Duodenal mucosa (tissue), 2 donors: ENCODE data around the gene LRRC2.
"Not testable (repeated sequence)": the region's sequence is repeated elsewhere in the genome, so short reads cannot be mapped to it uniquely, and the experiment has no call there.

Experiments
- H3K27ac ChIP-seq: one replicate; pipeline ENCODE4 v1.7.0; 2013; ENCODE audit warnings: low read depth, low read length
- H3K27me3 ChIP-seq, 2 donors: one replicate each; pipeline ENCODE4 v1.7.0; 2013; ENCODE audit warnings: low read length in 2 of 2, control low read depth in 1 of 2; ENCODE audit not compliant: insufficient read depth in 2 of 2, control insufficient read depth in 1 of 2
- H3K36me3 ChIP-seq, 2 donors: one replicate each; pipeline ENCODE4 v1.7.0; 2013; ENCODE audit warnings: low read length in 2 of 2, control low read depth in 1 of 2; ENCODE audit not compliant: insufficient read depth in 2 of 2, control insufficient read depth in 1 of 2
- H3K4me1 ChIP-seq, 2 donors: one replicate each; pipeline ENCODE4 v1.7.0; 2013; ENCODE audit warnings: low read length in 2 of 2, control low read depth in 1 of 2; ENCODE audit not compliant: insufficient read depth in 2 of 2, control insufficient read depth in 1 of 2
- H3K4me3 ChIP-seq, 2 donors: one replicate each; pipeline ENCODE4 v1.7.0; 2013; ENCODE audit warnings: low read length in 2 of 2, low read depth in 1 of 2
- H3K9ac ChIP-seq, 2 donors: one replicate each; pipeline ENCODE4 v1.7.0; 2013; ENCODE audit warnings: low read length in 2 of 2, low read depth in 1 of 2
- H3K9me3 ChIP-seq, 2 donors: one replicate each; pipeline ENCODE4 v1.7.0; 2013; ENCODE audit warnings: low read length in 2 of 2, control low read depth in 1 of 2; ENCODE audit not compliant: control insufficient read depth in 1 of 2

LRRC2 gene

GRCh38 chr3:46544771-46545503 is 21.2 kb downstream of the LRRC2 start:
- Histone ChIP-seq H3K9ac (no peak overlapping the region), H3K36me3 (no peaks in the 10 kb centered on the region), H3K27me3 (no peaks in the 10 kb centered on the region), H3K4me1 (peaks cover under 1% of the 10 kb centered on the region in 2 donors), H3K9me3 (no peaks in the 10 kb centered on the region), H3K4me3 (no peak overlapping the region), H3K27ac (no peak overlapping the region)

- no peak overlapping the region for H3K9ac ChIP-seq
- no peaks in the 10 kb centered on the region for H3K27me3 ChIP-seq
- peaks cover 7 to 14% of the 10 kb centered on the region in 2 donors for H3K4me1 ChIP-seq
- no peaks in the 10 kb centered on the region for H3K9me3 ChIP-seq
- H3K4me3 ChIP-seq, result no peak overlapping the region
- H3K36me3 ChIP-seq, result no peaks in the 10 kb centered on the region
- no peak overlapping the region for H3K27ac ChIP-seq
Measured at GRCh38 chr3:46542801-46543201, 23.3 kb downstream of the LRRC2 start.

GRCh38 chr3:46542344-46542743 is 23.8 kb downstream of the LRRC2 start:
- Histone ChIP-seq H3K27me3 (no peaks in the 10 kb centered on the region), H3K4me3 (no peak overlapping the region), H3K27ac (no peak overlapping the region), H3K9ac (no peak overlapping the region), H3K4me1 (peaks cover 7 to 14% of the 10 kb centered on the region in 2 donors), H3K36me3 (no peaks in the 10 kb centered on the region), H3K9me3 (no peaks in the 10 kb centered on the region)

- H3K4me3 ChIP-seq, result no peak overlapping the region
- H3K27ac ChIP-seq, result no peak overlapping the region
- H3K4me1 ChIP-seq, result peaks cover 7 to 14% of the 10 kb centered on the region in 2 donors
- no peaks in the 10 kb centered on the region for H3K9me3 ChIP-seq
- no peak overlapping the region for H3K9ac ChIP-seq
- no peaks in the 10 kb centered on the region for H3K27me3 ChIP-seq
- no peaks in the 10 kb centered on the region for H3K36me3 ChIP-seq
Measured at GRCh38 chr3:46541835-46542234, 24.3 kb downstream of the LRRC2 start.

GRCh38 chr3:46540550-46540949 is 25.6 kb downstream of the LRRC2 start:
- Histone ChIP-seq H3K4me1 (peaks cover 7 to 14% of the 10 kb centered on the region in 2 donors), H3K27me3 (no peaks in the 10 kb centered on the region), H3K9ac (no peak overlapping the region), H3K4me3 (no peak overlapping the region), H3K9me3 (no peaks in the 10 kb centered on the region), H3K36me3 (no peaks in the 10 kb centered on the region), H3K27ac (no peak overlapping the region)

- Histone ChIP-seq H3K36me3 (no peaks in the 10 kb centered on the region), H3K4me1 (peaks cover 7 to 14% of the 10 kb centered on the region in 2 donors), H3K4me3 (peak overlapping the region in 1 of 2 donors; percentile 5), H3K27me3 (no peaks in the 10 kb centered on the region), H3K9ac (no peak overlapping the region), H3K9me3 (no peaks in the 10 kb centered on the region), H3K27ac (peak overlapping the region; percentile 39)
Measured at GRCh38 chr3:46539443-46540005, 26.6 kb downstream of the LRRC2 start.

GRCh38 chr3:46538803-46539442 is 27.2 kb downstream of the LRRC2 start:
- no peak overlapping the region for H3K9ac ChIP-seq
- peaks cover 7 to 14% of the 10 kb centered on the region in 2 donors for H3K4me1 ChIP-seq
- H3K9me3 ChIP-seq, result no peaks in the 10 kb centered on the region
- H3K36me3 ChIP-seq, result no peaks in the 10 kb centered on the region
- H3K27me3 ChIP-seq, result no peaks in the 10 kb centered on the region
- peak overlapping the region; percentile 15 for H3K27ac ChIP-seq
- peak overlapping the region; percentile 5 to 11 for H3K4me3 ChIP-seq

- not testable (repeated sequence) for H3K9me3 ChIP-seq, H3K36me3 ChIP-seq, H3K27me3 ChIP-seq, H3K9ac ChIP-seq, H3K27ac ChIP-seq
- Histone ChIP-seq H3K4me1 (peaks cover 7 to 14% of the 10 kb centered on the region in 2 donors), H3K4me3 (peak overlapping the region in 1 of 2 donors; percentile 11)
Measured at GRCh38 chr3:46538425-46538802, 27.7 kb downstream of the LRRC2 start.

GRCh38 chr3:46537779-46538178 is 28.3 kb downstream of the LRRC2 start:
- Histone ChIP-seq H3K27ac (no peak overlapping the region), H3K4me3 (no peak overlapping the region), H3K4me1 (peaks cover 7 to 14% of the 10 kb centered on the region in 2 donors), H3K27me3 (no peaks in the 10 kb centered on the region), H3K9ac (no peak overlapping the region), H3K36me3 (no peaks in the 10 kb centered on the region), H3K9me3 (no peaks in the 10 kb centered on the region)

GRCh38 chr3:46537316-46537715 is 28.8 kb downstream of the LRRC2 start:
- Histone ChIP-seq H3K27ac (no peak overlapping the region), H3K4me1 (peaks cover 7 to 14% of the 10 kb centered on the region in 2 donors), H3K9me3 (no peaks in the 10 kb centered on the region), H3K36me3 (no peaks in the 10 kb centered on the region), H3K9ac (no peak overlapping the region), H3K4me3 (no peak overlapping the region), H3K27me3 (no peaks in the 10 kb centered on the region)
